ENCODE results near the gene SFMBT1. TPM values are rescaled to one million over a fixed set of nuclear protein-coding genes. Genes with fewer than 3 reads are reported as not detected.

Gene SFMBT1
- total and polyA plus RNA-seq, 2 experiments from 2014 or later = 5.3 to 24.0 TPM

Other genes with a start within 250 kb of the SFMBT1 start
- 1.4 and 6.4 TPM in 2 replicates for gene ITIH4, start 215.4 kb downstream of the SFMBT1 start, total RNA-seq (2014; rRNA removed; shearing (Covaris generic))
- gene ITIH4, start 215.4 kb downstream of the SFMBT1 start, polyA plus RNA-seq (2016; fragmentation: Nextera tagmentation; extraction: Ambion mirVana) = 0.82 and 0.89 TPM in 2 replicates
- 1.4 TPM in 1 of 2 replicates, not detected in the other for gene MUSTN1, start 211.1 kb downstream of the SFMBT1 start, total RNA-seq (2014; rRNA removed; shearing (Covaris generic))
- gene MUSTN1, start 211.1 kb downstream of the SFMBT1 start, polyA plus RNA-seq (2016; fragmentation: Nextera tagmentation; extraction: Ambion mirVana) = 0.40 and 1.2 TPM in 2 replicates
- gene STIMATE, start 148.5 kb downstream of the SFMBT1 start, total RNA-seq (2014; rRNA removed; shearing (Covaris generic)) = 23.6 and 24.3 TPM in 2 replicates
- gene STIMATE, start 148.5 kb downstream of the SFMBT1 start, polyA plus RNA-seq (2016; fragmentation: Nextera tagmentation; extraction: Ambion mirVana) = 11.2 and 13.9 TPM in 2 replicates
- 13.3 and 15.3 TPM in 2 replicates for gene RFT1, start 84.4 kb upstream of the SFMBT1 start, total RNA-seq (2014; rRNA removed; shearing (Covaris generic))
- 11.0 and 11.3 TPM in 2 replicates for gene RFT1, start 84.4 kb upstream of the SFMBT1 start, polyA plus RNA-seq (2016; fragmentation: Nextera tagmentation; extraction: Ambion mirVana)
- 10.2 and 11.8 TPM in 2 replicates for gene PRKCD, start 115.1 kb upstream of the SFMBT1 start, total RNA-seq (2014; rRNA removed; shearing (Covaris generic))
- gene PRKCD, start 115.1 kb upstream of the SFMBT1 start, polyA plus RNA-seq (2016; fragmentation: Nextera tagmentation; extraction: Ambion mirVana) = 11.3 and 12.5 TPM in 2 replicates
- gene TKT, start 209.9 kb upstream of the SFMBT1 start, total RNA-seq (2014; rRNA removed; shearing (Covaris generic)) = 1,229 and 1,411 TPM in 2 replicates
- 584 and 604 TPM in 2 replicates for gene TKT, start 209.9 kb upstream of the SFMBT1 start, polyA plus RNA-seq (2016; fragmentation: Nextera tagmentation; extraction: Ambion mirVana)

All from GM23338 (cell line).